Dedifferentiated amniotic fluid mesenchymal stem cell (primary cell): ENCODE data around the gene HIPK3.
"Not testable (repeated sequence)": the region's sequence is repeated elsewhere in the genome, so short reads cannot be mapped to it uniquely, and the experiment has no call there.

Experiments
- DNase-seq: peaks from one replicate; pipeline ENCODE4 v3.0.0-alpha.2; 2016; ENCODE audit errors: extremely low spot score

HIPK3 gene

DNA sequence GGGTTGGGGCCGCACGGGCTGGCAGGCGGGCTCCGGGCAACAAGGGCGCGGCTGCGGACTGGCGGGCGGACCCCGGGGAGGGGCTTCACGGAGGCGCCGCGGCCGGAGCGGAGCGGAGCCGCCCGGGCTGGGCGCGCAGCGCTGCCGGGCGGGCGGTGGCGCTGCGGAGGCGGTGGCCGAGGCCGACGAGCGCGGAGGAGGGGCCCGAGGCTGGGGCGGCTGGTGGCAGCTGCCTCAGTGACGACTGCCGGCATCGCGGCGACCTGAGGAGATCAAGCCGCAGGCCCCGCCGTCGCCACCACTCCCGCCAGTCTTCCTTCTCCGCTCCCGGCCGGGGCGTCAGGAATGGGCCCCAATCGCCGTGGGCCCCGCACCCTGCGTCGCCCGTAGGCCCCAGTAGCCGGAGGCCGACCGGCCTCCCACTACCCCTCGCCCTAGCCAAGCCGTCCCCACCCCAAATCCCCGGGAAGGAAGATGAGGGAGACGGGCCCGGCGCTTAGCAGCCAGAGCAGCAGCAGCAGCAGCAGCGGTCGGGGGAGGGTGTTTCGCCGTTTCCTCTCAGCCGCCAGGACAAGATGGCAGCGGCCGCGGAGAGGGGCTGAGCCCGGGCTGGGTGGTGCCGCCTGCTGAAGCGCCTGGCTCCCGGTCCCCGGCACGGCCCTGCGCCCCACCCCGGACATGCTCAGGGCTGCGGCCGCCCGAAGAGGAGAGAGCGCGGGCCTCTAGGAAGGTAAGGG is at the start of gene HIPK3:
HIPK3 (plus strand) TSS at position 222 of the 737 bp plus-strand sequence.
- DNase-seq, result peak; percentile 72

DNA sequence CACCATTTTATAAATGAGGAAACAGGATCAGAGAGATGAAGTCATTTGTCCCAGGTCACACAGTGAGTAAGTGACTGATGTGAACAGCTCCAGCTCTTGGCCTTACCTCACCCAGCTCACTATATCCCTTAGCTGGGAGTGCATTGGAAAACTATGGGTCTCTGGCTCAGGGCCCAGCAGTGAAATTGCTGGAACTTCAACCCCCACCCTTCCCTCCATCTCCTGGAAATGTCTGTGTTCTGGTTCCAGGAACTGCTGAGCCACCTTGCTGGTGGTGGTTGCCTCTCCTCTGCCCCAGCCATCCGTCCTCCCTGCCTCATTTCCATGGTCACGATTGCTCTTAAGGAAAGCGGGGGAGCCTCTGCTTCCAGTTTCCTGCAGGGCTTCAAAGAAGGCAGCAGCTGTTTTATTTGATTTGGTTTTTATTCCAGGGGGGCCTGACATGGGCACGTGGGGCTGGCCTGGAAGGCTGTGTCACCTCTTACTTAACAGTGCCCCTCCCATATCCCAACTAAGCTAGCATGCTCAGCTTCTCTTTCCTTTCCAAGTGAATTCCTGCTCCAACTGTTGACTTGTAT is 49.7 kb upstream of the HIPK3 start:
- DNase-seq, result no peak

DNA sequence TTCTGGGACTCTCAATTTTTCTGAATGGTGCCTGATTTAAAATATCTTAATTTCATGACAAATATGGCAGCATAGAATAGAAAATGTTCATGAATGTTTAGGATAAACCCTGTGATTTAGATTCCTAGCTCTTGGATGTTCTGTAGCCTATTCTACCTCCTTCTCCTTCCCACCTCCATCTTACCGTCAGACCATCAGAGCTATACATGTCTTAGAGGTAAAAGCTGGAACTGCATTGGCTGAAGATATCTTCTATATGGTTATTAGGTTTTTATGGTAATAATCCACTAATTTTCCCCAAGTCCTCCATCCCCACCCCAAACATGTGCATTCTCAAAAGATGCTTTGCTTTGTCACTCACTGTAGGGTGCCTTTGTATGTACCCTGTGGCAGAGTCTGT is 49.0 kb upstream of the HIPK3 start:
- no peak for DNase-seq

DNA sequence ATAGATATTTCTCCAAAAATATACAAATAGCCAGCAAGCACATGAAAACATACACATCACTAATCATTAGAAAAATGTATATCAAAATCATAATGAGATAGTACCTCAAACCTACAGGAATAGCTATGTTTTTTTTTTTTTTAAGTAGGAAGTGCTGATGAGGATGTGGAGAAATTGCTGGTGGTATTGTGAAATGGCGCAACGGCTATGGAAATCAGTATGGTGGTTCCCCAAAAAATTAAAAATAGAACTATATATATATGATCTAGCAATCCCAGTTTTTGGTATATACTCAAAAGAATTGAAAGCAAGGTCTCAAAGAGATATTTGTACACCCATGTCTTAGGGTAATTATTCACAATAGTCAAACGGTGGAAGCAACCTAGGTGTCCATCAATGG is 46.0 kb upstream of the HIPK3 start:
- no peak for DNase-seq

DNA sequence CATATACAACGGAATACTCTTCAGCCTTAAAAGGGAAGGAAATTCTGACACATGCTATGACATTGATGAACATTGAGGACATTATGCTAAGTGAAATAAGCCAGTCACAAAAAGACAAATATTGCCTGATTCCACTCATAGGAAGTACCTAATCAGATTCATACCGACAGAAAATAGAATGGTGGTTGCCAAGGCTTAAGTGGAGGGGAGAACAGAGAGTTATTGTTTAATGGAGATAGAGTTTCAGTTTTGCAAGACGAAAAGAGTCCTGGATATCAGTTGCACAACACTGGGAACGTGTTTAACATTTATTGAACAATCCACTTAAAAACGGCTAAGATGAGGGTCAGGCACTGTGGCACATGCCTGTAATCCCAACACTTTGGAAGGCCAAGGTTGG is 45.6 kb upstream of the HIPK3 start:
- no peak for DNase-seq

DNA sequence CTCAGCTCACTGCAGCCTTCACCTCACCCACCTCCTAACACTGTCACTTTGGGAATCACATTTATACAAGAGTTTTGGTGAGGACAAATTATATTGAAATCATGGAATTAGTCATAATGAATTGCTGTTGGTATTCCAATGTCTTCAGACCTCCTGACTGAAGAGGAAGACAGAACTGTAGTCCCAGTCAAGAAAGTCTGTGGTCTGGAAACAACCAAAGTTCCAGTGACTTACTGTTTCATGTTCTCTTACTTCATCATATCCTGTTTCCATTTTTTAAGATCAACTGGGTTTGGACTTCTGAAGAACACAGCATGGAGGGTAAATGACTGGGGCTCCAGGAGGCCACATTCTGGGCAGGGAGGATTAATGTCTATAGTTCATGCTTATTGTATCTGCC is 43.0 kb upstream of the HIPK3 start:
- DNase-seq, result no peak

DNA sequence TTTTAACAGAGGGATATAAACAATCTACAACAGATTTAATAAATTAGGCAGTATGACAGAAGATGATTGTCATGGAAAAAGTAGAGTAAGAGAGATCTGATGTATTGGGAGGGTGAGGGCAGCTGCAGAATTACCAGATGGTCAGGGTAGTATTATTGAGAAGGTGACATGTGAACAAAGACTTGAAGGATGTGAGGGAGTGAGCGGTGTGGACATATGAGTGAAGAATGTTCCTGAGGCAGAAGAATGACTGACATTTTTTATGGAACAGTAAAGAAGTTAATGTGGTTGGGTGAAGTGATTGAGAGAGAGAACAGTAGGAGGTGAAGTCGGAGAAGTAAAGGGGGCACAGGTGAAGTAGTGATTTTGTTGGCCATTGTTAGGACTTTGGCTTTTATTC is 42.4 kb upstream of the HIPK3 start:
- DNase-seq, result no peak

DNA sequence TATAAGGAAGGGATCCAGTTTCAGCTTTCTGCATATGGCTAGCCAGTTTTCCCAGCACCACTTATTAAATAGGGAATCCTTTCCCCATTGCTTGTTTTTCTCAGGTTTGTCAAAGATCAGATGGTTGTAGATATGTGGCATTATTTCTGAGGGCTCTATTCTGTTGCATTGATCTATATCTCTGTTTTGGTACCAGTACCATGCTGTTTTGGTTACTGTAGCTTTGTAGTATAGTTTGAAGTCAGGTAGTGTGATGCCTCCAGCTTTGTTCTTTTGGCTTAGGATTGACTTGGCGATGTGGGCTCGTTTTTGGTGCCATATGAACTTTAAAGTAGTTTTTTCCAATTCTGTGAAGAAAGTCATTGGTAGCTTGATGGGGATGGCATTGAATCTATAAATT is 40.5 kb upstream of the HIPK3 start:
- not testable (repeated sequence) for DNase-seq

DNA sequence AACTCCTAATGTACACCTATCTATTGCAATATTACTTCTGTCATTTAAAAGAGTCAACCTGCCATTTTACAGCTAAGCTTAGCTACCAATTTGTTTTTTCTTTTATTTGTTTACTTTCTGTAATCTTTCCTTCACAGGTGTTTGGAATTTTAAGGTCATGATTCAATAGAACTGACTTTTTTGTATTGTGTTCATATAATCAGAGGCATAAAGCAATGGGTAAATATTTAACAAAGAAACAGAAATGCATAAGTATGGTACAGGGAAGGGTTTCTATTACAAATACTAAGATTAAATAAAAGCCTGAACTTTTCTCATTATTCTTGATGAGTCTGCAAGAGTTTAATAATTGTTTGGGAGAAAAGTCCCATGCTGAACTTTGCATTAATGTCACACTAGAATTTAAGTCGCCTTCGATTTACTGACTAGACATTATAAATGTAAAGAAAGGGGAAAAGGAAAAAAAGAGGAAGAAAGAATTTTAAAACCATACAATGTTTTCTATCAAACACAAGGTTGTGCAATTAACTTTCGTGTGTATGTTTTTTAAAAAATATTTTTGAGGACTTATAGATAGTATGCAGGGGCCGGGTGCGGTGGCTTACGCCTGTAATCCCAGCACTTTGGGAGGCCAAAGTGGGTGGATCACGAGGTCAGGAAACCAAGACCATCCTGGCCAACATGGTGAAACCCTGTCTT is 35.0 kb upstream of the HIPK3 start:
- DNase-seq, result no peak

DNA sequence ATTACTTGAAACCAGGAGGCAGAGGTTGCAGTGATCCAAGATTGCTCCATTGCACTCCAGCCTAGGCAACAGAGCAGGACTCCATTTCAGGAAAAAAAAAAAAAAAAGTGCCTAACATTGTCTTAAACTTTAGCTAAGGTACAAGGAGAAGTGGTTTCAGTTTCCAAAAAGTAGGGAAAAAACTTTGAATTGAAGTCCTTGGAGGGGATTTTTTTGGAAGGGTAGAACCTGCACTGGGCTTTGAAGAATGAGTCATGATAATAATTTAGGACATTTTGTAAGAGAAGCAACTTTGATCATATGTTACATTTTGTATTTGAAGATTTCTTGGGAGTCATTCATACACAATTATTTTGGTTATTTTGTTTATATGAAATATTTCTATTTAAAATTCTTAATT is 31.8 kb upstream of the HIPK3 start:
- DNase-seq, result no peak

DNA sequence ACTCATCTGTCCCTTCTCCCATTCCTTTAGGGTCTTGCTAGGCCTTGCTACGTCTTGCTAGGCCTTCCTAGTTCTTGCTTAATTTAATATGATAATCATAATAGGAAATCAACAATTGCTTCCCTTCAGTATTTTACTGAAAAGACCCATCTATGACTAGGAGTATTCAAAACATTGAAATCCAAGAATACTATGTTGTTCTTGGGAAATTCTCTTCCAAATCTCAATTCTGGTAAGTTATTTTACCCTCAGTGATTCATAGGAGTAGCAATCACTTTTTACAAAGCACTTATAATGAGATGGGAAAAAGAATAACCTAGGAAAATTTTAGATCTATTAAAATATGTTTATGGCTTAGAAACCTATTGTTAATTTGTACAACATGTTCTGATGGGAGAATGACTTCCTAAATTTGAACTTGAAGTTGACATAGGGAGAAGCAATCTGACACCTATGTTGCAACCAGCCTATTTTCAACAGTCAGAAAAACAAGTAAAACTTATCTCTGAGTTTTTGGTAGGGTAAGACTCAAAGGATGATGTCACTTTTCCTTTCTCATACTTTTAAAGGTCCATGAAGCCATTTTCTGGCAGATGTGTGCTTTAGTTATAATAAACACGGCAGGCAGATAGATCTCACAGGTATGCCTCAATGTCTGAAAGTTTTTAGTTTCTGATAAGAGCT is 29.5 kb upstream of the HIPK3 start:
- peak; percentile 43 for DNase-seq

DNA sequence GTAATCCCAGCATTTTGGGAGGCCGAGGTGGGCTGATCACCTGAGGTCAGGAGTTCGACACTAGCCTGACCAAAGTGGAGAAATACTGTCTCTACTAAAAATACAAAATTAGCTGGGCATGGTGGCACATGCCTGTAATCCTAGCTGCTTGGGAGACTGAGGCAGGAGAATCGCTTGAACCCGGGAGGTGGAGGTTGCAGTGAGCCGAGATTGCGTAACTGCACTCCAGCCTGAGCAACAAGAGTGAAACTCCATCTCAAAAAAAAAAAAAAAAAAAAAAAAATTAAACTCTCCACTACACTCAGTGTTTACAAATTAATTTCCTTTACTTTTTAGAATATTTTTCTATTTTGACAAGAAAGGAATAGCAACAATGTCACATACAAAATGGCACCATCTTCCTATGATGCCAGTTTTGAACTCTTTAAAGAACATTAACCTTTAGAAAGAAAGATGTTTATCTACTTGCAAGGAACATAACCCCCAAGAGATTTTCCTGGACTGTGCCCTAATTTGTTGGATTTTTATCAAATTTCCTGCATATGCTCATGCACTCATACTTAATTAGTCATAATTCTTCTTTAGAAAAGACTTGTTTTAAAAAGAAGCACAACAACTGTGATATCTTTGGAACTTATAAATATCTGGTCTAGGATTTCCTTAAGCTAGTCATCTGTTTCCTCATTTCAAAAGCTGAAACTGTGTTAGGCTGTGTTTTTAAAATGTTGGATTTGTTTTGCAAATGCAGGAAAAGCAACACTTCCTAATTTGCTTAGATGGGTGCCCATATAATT is 22.6 kb upstream of the HIPK3 start:
- DNase-seq, result no peak

DNA sequence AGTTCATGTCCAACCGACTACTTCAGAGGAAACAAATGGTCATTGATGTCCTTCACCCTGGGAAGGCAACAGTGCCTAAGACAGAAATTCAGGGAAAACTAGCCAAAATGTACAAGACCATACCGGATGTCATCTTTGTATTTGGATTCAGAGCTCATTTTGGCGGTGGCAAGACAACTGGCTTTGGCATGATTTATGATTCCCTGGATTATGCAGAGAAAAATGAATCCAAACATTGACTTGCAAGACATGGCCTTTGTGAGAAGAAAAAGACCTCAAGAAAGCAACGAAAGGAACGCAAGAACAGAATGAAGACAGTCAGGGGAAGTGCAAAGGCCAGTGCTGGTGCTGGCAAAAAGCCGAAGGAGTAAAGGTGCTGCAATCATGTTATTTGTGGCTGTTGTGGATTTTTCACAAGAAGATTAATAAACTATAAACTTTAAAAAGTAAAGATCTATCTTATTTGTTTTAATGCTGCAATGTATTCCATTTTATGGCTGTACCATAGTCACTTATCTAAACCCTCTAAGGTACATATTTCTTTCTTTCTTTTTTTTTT is 20.1 kb upstream of the HIPK3 start:
- no peak for DNase-seq

DNA sequence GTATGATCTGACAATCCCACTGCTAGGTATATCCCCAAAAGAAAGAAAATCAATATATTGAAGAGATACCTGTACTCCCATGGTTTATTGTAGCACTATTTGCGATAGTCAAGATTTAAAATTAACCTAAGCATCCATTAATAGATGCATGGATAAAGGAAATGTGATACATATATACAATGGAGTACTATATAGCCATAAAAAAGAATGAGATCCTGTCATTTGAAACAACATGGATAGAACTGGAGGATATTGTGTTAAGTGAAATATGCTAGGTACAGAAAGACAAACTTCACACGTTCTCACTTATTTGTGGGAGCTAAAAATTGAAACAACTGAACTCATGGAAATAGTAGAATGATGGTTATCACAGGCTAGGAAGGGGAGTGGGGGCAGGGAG is 14.6 kb upstream of the HIPK3 start:
- DNase-seq, result no peak

DNA sequence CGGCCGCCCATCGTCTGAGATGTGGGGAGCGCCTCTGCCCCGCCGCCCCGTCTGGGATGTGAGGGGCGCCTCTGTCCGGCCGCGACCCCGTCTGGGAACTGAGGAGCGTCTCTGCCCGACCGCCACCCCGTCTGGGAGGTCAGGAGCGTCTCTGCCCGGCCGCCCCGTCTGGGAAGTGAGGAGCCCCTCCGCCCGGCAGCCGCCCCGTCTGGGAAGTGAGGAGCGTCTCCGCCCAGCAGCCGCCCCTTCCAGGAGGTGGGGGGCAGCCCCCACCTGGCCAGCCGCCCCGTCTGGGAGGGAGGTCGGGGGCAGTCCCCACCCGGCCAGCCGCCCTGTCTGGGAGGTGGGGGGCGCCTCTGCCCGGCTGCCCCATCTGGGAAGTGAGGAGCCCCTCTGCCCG is 13.5 kb upstream of the HIPK3 start:
- not testable (repeated sequence) for DNase-seq

DNA sequence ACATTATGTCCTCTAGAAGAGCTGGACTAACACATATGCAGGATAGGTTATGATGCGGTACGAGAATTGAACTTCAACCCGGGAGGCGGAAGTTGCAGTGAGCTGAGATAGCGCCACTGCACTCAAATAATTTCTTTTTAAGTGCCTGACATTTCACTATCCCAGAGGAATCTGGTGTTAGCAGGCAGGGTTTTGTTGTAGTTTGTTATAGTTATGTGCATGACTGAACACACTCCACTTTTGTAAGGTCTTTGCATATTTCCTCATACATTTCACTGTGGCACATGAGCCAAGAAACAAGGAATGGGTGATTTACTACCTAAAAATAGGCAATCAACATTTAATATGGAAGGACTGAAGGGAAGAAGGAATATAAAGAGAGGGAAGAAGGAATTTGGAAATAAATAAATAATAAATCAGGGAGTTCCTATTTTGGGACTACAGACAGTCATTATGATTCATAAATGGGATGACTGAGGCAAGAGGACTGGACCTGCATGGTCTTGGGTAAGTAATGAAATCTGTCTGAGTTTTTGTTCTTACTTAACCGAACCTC is 8.7 kb upstream of the HIPK3 start:
- DNase-seq, result peak; percentile 27

DNA sequence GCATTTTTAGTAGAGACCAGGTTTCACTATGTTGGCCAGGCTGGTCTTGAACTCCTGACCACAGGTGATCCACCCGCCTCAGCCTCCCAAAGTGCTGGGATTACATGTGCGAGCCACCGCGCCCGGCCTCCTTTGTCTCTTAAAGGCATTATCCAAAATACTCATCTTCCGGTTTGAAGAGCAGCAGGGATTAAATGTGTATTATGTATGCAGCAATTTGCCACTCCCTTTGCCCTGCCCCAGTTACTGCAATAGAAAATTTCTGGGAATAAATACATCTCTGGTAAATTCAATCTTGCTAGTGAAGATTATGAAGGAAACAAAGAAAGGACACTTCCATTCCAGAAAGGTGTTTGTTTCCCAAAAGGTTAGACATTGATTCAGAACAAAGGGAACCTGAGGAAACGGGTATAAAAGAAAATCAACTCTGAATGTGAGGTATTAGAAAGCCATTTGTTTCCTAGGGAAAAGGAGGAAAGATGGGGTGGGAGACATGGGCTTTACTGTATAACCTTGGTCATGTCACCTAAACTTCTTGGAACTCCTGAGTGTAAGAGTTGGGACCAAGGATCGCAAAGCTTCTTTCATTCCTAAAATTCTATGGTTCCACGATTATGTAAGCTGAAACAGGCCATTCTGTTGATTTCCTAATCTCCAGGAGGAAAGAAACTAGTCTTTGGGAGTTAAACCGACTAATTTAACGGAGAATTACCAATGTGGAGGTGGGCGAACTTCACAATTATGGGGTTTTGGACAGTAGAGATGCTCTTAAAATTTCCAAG is 959 bp upstream of the HIPK3 start:
- DNase-seq, result no peak

DNA sequence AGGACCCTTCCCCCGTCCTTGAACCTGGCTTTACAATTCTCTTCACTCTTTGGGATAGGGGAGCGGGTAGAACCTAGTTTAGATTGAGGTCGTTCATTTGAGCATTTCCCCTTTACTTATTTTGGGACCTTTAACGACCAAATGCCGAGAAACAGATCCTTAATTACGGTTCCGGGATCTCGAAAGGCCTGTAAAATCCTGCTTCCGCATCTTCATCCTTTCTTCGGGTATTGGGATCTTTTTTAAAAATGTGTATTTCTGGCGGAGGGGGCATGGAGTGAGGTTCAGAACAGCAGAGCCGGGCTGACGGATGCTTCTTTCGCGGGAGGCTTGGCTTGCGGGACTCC is 395 bp upstream of the HIPK3 start:
- DNase-seq, result no peak

DNA sequence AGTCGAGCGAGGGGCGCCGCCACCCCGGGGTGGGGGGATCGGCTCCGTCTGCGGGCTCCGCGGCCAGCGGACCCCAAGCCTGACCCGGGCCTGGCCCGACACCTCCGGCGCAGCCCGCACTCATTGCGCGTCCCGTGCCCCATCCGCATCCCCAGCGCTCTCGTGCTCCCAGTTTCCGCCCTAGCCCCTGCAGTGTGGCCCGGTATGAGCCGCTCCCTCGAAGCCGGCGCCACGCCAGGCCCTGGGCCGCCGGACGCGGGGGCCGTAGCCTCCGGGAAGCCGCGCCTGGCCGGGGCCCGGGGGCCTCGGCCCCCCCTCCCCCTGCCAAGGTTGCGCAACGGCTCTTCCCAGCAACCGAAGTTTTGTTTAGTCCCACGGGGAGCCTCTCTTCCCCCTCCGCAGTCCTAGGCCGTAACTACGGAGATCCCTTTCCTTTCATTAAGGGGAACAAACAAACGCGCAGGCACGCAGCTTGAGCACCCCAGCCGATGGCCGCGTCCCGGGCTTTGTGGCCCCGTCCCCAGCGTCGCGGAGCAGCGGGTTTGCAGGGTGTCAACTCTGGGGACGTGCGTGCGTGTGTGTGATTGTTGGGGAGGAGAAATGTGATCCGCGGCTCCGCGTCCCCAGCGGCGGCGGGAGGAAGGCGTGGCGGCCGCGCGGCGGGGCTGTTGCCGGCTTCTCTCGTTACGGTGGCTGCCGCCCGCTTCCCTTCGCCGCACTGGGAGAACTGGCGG is 883 bp downstream of the HIPK3 start:
- peak; percentile 72 for DNase-seq
